DMS153 treated with DMSO at 0.1 percent for 48 hours (cell line): ENCODE measurements around the gene PLPPR2.
"Not testable (repeated sequence)": the region's sequence is repeated elsewhere in the genome, so short reads cannot be mapped to it uniquely, and the experiment has no call there.

ENCODE experiments used
- DNase-seq: peaks from one replicate; lab custom pipeline; 2025; ENCODE audit not compliant: unreplicated experiment; lab: John Stamatoyannopoulos, UW

PLPPR2 gene

DNA sequence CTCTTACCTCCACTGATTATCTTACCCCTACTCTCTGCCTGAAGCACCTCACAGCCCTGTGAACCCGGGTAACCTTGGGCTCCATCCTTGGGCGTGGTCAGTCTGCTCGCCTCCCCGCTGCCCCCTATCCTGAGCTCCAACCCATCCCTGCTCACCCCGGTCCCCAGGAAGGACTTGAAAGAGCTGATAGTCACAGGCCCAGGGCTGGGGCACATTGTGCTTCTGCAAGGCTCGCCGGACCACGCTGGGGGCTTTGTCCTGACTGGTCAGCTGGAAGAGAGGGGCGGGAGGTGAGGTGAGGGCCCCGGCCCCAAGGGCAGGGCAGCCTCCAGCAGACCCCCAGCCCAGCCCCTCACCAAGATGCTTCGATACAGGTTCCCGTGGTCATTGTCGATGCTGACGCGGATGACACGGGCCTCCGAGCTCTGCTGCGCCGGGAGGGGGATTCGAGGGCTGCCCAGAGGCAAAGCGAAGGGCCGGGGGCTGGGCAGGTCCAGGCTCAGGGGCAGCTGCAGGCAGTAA is 41.9 kb downstream of the PLPPR2 start:
- no peak for DNase-seq

DNA sequence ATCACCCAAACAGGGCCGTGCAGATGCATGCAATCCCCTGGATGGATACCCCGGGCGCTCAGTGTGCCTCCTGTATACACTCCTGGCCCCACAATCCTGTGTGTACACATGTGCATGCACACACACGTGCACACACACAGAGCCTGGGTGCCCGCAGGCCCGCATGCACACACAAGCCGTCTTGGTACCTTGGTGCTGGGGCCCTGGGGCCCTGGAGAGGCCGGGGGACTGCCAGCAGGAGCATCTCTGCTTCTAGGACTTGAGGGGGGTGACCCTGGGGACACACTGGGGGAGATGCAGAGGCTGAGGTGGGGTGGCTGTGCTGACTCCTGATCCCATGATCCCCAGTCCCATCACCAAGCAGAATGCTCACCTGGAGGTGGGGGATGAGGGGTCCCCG is 44.4 kb downstream of the PLPPR2 start:
- DNase-seq, result no peak

DNA sequence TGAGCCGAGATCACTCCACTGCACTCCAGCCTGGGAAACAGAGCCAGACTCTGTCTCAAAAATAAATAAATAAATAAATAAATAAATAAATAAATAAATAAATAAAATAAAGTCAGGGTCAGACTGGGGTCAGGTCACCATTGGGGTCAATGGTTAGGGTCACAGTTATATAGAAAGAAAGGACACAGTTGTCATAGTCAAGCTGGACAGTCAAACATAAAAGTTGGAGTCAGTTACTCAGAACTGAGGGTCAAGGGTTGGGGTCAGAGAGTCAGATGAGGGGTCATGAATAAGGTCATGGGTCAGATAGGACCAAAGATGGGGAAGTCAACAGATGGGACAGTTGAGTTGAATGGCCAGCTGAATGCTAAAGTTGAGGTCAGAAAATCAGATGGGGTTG is 45.6 kb downstream of the PLPPR2 start:
- DNase-seq, result no peak

DNA sequence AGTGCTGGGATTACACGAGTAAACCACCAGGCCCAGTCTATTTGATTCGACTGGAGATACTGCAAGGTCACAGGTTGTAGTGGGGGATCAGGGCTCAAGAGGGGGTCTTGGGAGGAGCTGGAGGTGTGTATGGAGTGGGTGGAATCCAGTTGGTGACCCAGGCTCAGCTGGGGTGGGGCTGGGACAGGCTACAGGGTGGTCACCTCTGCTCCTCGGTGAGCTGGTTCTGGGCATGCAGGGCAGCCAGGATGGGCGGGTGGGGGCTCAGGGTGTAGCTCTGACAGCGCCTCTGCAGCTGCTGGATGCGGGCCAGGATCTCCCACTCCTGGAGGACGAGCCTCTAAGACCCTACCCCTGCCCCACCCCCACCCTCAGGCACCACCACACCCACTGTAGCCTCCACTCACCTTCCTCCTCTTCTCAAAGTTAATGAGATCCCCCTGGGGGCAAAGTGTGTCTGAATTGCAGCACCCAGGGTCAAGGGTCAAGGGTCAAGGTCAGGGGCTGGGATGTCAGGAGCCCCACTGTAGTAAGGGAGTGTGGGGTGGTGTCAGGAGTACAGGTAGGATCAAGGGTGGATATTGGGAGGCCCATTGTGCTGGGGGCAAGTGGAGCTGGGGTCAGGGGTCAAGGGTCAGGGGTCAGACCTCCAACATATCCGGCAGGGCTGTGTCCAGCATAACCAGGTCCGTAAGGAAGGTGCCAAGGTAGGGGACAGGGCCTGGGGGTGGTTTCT is 46.7 kb downstream of the PLPPR2 start:
- DNase-seq, result no peak

DNA sequence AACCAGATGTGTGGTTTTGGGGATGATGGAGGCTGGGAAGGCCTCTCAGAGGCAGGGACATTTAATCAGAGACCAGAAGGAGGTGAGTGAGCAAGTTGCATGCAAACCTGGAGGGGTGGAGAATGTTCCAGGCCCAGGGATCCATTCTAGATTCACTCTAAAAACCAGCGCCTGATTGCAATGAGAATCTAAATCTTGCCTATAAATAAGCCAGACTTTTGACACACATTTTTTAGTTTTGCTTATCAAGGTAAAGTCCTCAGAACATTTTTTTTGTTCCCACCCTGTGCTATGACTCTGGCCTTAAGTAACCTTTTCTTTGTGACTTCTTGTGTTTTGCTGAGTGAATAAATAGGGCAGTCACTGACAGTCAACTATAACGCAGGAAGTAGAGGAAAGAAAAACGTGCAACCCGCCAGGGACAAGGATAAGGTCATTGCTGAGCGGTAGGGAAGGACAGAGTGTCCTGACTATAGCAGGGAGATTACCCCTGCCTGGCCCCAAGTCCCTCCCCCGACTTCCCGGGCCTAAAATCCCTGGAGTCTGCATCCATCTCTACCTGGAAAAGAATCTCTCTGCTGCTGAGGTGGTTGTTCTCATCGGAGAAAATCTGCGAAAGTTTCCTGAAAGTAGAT is 49.5 kb downstream of the PLPPR2 start:
- no peak for DNase-seq

DNA sequence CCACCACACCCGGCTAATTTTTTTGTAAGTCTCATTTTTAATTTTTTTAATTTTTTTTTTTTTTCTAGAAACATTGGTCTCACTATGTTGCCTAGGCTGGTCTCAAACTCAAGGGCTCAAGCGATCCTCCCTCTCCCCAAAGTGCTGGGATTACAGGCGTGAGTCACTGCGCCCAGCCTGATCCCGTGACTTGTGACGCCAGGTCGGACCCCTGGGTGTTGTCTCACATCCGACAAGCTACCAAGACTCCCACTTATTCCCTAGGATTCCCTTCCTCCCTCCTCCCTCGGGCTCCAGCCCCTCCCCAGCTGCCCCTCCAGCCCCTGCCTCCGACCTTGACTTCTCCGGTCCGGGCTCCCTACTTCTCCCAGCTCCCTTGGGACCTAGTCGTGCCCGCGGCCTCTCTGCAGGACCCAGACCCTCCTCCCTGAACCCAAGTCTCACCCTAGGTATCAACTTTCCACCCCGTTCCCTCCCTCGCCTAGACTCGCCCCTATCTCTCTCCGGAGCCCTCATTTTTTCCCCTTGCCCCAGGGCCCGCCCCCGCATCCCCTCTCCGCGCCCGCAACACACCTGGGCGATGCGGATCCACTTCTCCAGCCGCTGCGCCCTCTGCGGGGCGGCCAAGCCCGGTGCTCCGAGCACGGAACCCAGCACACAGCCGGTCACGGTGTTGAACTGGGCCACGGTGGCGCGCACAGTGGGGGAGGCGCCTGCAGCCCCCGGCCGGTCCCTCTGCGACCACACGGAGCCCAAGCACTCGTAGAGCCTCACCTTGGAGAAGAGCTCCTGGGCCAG is 50.8 kb downstream of the PLPPR2 start:
- no peak for DNase-seq

DNA sequence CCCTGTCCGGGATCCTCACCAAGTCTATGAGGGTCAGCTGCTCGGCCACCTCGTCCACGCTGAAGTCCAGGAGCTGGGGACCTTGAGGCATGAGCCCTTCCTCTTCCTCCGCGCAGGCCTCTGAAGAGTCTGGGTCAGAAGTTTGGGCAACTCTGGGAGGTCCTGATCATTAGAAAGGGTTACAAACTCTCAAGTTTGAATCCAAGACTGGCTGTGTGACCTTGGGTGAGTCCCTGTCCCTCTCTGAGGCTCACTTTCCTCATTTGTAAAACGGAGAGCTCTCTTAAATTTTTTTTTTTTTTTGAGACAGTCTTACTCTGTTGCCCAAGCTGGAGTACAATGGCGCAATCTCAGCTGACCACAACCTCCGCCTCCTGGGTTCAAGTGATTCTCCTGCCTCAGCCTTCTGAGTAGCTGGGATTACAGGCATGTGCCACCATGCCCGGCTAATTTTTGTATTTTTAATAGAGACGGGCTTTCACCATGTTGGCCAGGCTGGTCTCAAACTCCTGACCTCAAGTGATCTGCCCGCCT is 51.5 kb downstream of the PLPPR2 start:
- not testable (repeated sequence) for DNase-seq

DNA sequence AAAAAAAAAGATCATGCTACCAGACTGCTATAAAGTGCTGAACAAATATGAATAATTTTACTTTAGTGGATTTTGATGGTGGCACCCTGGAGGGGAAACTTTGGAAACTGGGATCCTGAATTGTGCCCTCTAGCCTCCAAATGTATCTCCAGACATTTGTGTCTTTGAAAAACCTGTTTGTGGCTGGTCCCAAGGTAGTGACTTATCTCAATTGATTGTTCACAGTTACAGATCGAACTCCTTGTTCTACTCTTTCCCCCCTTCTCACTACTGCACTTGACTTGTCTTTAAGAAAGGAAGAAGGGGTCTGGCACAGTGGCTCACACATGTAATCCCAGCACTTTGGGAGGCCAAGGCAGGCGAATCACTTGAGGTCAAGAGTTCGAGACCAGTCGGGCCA is 53.4 kb downstream of the PLPPR2 start:
- DNase-seq, result no peak

DNA sequence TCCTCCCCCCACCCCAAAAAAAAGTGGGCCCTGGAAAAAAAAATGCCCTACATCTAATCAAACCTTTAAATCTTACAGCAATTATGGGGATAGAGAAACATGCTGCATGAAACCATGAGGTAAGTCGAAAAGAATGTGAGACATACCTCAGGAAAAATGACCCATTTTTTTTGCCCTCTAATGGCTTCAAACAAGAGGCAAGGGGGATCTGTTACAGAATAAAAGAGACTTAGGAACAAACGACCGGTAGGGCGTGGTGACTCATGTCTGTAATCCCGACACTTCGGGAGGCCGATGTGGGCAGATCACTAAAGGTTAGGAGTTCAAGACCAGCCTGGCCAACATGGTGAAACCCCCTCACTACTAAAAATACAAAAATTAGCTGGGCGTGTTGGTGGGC is 55.5 kb downstream of the PLPPR2 start:
- DNase-seq, result no peak

DNA sequence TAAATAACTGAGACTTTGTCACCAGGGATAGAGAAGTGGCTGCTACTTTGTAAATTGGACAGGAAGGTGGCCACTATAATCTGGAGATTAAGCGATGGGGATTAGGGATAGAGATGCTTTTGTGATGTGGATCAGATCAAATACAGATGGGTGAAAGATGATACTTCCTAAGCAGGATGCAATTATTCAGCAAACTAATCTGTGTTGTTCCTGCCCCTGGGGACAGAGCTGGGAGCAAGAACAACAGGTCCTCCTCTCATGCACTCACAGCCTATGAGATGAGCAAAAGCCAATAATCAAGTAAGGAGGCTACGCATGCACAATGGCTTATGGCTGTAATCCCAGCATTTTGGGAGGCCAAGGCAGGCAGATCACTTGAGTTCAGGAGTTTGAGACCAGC is 59.3 kb downstream of the PLPPR2 start:
- no peak for DNase-seq
